Effector memory CD4-positive, alpha-beta T cell (primary cell): Measurements from ENCODE around the gene KLHL41.
"Not testable (repeated sequence)": the region's sequence is repeated elsewhere in the genome, so short reads cannot be mapped to it uniquely, and the experiment has no call there.

Experiments
- DNase-seq, 3 donors: peaks; one replicate each; pipeline ENCODE4 v3.0.0-alpha.2; 2020
- H3K27ac ChIP-seq: 2 replicates; pipeline ENCODE4 v1.7.0; 2013; ENCODE audit warnings: mild to moderate bottlenecking, low read length, moderate library complexity; ENCODE audit not compliant: insufficient read depth, poor library complexity, severe bottlenecking
- H3K27me3 ChIP-seq: replicated peaks from 2 replicates; pipeline ENCODE4 v1.7.0; 2013; ENCODE audit warnings: mild to moderate bottlenecking, low read length; ENCODE audit not compliant: insufficient read depth, control insufficient read depth, poor library complexity, severe bottlenecking
- H3K36me3 ChIP-seq: 2 replicates; pipeline ENCODE4 v1.7.0; 2013; ENCODE audit warnings: mild to moderate bottlenecking, low read length, moderate library complexity; ENCODE audit not compliant: control insufficient read depth, insufficient read depth
- H3K4me1 ChIP-seq: 2 replicates; pipeline ENCODE4 v1.7.0; 2013; ENCODE audit warnings: low read length, mild to moderate bottlenecking; ENCODE audit not compliant: control insufficient read depth, insufficient read depth, poor library complexity, severe bottlenecking
- H3K4me3 ChIP-seq: 2 replicates; pipeline ENCODE4 v1.7.0; 2013; ENCODE audit warnings: low read length, low read depth, mild to moderate bottlenecking; ENCODE audit not compliant: insufficient read depth, poor library complexity, severe bottlenecking
- H3K9me3 ChIP-seq: 2 replicates; pipeline ENCODE4 v1.7.0; 2013; ENCODE audit warnings: mild to moderate bottlenecking, low read length, moderate library complexity; ENCODE audit not compliant: control insufficient read depth

Gene KLHL41

GRCh38 chr2:169507698-169508097, 1.8 kb upstream of the KLHL41 start:
- Histone ChIP-seq H3K4me1 (no peaks in the 10 kb centered on the region), H3K9me3 (no peaks in the 10 kb centered on the region), H3K4me3 (no peak overlapping the region), H3K27ac (no peak overlapping the region), H3K36me3 (no peaks in the 10 kb centered on the region), H3K27me3 (no peaks in the 10 kb centered on the region)
- DNase-seq = no peak

- no peak overlapping the region for H3K4me3 ChIP-seq
- H3K36me3 ChIP-seq = no peaks in the 10 kb centered on the region
- DNase-seq = no peak
- no peak overlapping the region for H3K27ac ChIP-seq
- no peaks in the 10 kb centered on the region for H3K27me3 ChIP-seq
- no peaks in the 10 kb centered on the region for H3K9me3 ChIP-seq
- no peaks in the 10 kb centered on the region for H3K4me1 ChIP-seq
Observed at GRCh38 chr2:169509955-169510354, 453 bp downstream of the KLHL41 start.

- Histone ChIP-seq H3K4me3 (no peak overlapping the region), H3K27me3 (no peaks in the 10 kb centered on the region), H3K27ac (no peak overlapping the region), H3K36me3 (no peaks in the 10 kb centered on the region), H3K9me3 (no peaks in the 10 kb centered on the region), H3K4me1 (no peaks in the 10 kb centered on the region)
- DNase-seq = no peak
Observed at GRCh38 chr2:169510496-169510895, 994 bp downstream of the KLHL41 start.

GRCh38 chr2:169511818-169512217, 2.3 kb downstream of the KLHL41 start:
- H3K36me3 ChIP-seq = no peaks in the 10 kb centered on the region
- no peak overlapping the region for H3K27ac ChIP-seq
- H3K27me3 ChIP-seq = no peaks in the 10 kb centered on the region
- no peak overlapping the region for H3K4me3 ChIP-seq
- H3K9me3 ChIP-seq = no peaks in the 10 kb centered on the region
- DNase-seq = no peak
- H3K4me1 ChIP-seq = no peaks in the 10 kb centered on the region

GRCh38 chr2:169512525-169512924, 3.0 kb downstream of the KLHL41 start:
- no peak for DNase-seq
- Histone ChIP-seq H3K4me3 (no peak overlapping the region), H3K27ac (no peak overlapping the region), H3K27me3 (no peaks in the 10 kb centered on the region), H3K36me3 (no peaks in the 10 kb centered on the region), H3K4me1 (no peaks in the 10 kb centered on the region), H3K9me3 (no peaks in the 10 kb centered on the region)

- no peak overlapping the region for H3K4me3 ChIP-seq
- no peak overlapping the region for H3K27ac ChIP-seq
- no peaks in the 10 kb centered on the region for H3K36me3 ChIP-seq
- no peaks in the 10 kb centered on the region for H3K27me3 ChIP-seq
- H3K9me3 ChIP-seq = no peaks in the 10 kb centered on the region
- no peak for DNase-seq
- no peaks in the 10 kb centered on the region for H3K4me1 ChIP-seq
Observed at GRCh38 chr2:169513094-169513493, 3.6 kb downstream of the KLHL41 start.

- H3K4me1 ChIP-seq = no peaks in the 10 kb centered on the region
- no peak overlapping the region for H3K4me3 ChIP-seq
- H3K36me3 ChIP-seq = no peaks in the 10 kb centered on the region
- H3K9me3 ChIP-seq = no peaks in the 10 kb centered on the region
- no peaks in the 10 kb centered on the region for H3K27me3 ChIP-seq
- H3K27ac ChIP-seq = no peak overlapping the region
- no peak for DNase-seq
Observed at GRCh38 chr2:169513926-169514325, 4.4 kb downstream of the KLHL41 start.

- H3K27ac ChIP-seq, DNase-seq, H3K4me3 ChIP-seq, H3K36me3 ChIP-seq, H3K9me3 ChIP-seq, H3K27me3 ChIP-seq, H3K4me1 ChIP-seq: not testable (repeated sequence)
Observed at GRCh38 chr2:169514758-169515157, 5.3 kb downstream of the KLHL41 start.

- H3K27ac ChIP-seq, DNase-seq, H3K4me3 ChIP-seq, H3K4me1 ChIP-seq, H3K27me3 ChIP-seq, H3K9me3 ChIP-seq, H3K36me3 ChIP-seq: not testable (repeated sequence)
Observed at GRCh38 chr2:169516488-169516995, 7.0 kb downstream of the KLHL41 start.

GRCh38 chr2:169520896-169521295, 11.4 kb downstream of the KLHL41 start:
- H3K4me3 ChIP-seq = no peak overlapping the region
- no peaks in the 10 kb centered on the region for H3K9me3 ChIP-seq
- no peaks in the 10 kb centered on the region for H3K27me3 ChIP-seq
- H3K27ac ChIP-seq = no peak overlapping the region
- H3K4me1 ChIP-seq = no peaks in the 10 kb centered on the region
- H3K36me3 ChIP-seq = no peaks in the 10 kb centered on the region
- DNase-seq = no peak

GRCh38 chr2:169523681-169524080, 14.2 kb downstream of the KLHL41 start:
- no peaks in the 10 kb centered on the region for H3K9me3 ChIP-seq
- no peaks in the 10 kb centered on the region for H3K36me3 ChIP-seq
- no peaks in the 10 kb centered on the region for H3K27me3 ChIP-seq
- no peak overlapping the region for H3K4me3 ChIP-seq
- H3K27ac ChIP-seq = no peak overlapping the region
- no peaks in the 10 kb centered on the region for H3K4me1 ChIP-seq
- no peak for DNase-seq
